Activated gamma-delta T cell (primary cell): Measurements from ENCODE around the gene MRM3.
"Not testable (repeated sequence)": the region's sequence is repeated elsewhere in the genome, so short reads cannot be mapped to it uniquely, and the experiment has no call there.

Experiments
- DNase-seq: peaks from one replicate; lab custom pipeline; 2025; lab: John Stamatoyannopoulos, UW

MRM3 gene

DNA sequence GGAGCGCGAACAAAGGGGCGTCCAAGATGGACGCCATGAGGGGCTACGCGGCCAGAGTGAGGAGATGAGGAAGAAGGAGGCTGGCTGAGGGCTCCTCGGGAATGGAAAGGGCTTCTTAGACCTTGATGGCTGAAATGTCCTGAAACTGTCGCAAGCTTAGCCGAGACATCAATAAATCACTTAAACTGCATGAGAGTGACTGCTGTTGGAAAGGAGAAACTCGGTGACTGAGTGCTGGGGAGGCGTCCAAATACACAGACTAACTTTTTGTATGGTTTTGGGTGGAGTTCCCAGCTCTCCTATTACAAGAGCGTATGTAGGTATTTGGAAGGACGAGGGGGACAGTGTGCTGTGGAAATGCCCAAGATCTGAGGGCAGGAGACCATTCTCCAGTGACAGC lies 28.7 kb upstream of the MRM3 start:
- no peak for DNase-seq

DNA sequence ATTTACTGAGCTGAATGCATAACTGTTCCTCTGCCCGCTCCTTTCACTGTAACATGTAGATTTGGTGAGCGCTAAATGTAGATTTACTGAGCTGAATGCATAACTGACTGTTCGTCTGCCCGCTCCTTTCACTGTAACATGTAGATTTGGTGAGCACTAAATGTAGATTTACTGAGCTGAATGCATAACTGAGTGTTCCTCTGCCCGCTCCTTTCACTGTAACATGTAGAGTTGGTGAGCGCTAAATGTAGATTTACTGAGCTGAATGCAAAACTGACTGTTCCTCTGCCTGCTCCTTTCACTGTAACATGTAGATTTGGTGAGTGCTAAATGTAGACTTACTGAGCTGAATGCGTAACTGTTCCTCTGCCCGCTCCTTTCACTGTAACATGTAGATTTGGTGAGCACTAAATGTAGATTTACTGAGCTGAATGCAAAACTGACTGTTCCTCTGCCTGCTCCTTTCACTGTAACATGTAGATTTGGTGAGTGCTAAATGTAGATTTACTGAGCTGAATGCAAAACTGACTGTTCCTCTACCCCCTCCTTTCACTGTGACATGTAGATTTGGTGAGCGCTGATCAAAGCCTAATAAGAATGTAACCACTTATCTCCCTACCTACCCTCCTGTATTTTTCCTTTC lies 26.7 kb upstream of the MRM3 start:
- not testable (repeated sequence) for DNase-seq

DNA sequence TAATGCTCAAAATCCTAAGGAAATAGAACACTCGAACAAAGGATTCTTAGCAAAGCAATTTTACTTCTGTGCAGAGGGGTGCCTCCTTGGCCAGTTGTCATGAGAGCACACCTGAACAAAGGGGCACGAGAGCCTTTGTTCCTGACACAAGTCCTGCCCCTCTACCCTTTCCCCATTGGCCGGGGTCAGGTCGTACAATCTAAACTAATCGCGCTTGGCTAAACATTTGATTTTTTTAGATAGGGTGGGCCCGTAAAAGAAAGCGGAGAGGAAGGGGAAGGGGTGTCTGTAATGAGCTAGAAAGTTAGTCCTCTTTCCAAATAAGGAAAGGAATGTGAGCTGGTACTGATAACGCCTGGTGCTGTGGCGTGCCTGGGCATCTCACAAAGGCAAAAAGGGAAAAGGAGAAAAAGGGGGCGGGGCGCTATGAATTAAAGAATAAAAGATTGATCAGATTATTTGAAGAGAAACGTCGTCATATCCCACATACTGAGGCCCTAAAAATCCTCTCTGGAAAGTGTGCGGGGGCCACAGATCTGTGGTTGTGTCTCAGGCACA lies 26.1 kb upstream of the MRM3 start:
- DNase-seq = not testable (repeated sequence)

DNA sequence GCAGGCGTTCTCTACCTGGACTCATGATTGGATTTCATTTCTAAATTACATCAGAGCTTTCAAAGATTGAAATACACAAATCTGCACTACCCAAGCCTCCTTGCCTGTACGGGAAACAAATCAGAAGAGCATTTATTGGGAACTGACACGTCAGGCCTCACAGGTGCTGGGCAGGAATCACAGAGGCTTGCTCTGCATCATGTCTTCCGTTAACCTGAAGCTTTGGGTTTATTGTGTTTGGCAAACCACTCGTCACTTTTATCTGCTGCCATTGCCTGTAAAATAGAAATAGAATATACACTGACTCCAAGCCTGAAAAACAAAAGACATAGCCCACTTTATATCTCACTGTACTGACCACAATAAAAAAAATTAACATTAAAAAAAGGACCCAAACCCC lies 22.2 kb upstream of the MRM3 start:
- no peak for DNase-seq

DNA sequence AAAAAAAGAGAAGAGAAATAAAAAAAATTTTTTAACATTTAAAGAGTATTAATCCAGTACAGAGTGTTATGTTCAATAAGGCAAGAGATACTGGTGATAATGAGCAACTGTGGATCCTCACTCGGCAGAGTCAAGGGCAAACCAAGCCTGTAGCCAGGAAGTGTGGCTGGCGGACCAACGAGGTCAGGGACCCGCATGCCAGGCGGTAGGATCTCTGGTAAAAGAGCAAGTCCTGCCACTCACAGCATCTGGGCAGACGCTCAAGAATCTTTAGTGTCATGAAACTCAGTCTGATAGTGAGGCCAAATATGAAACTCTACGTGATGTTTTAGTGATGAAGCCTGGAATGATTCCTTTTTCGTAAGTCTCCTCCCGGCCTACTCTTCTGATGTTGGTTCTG lies 21.8 kb upstream of the MRM3 start:
- no peak for DNase-seq

DNA sequence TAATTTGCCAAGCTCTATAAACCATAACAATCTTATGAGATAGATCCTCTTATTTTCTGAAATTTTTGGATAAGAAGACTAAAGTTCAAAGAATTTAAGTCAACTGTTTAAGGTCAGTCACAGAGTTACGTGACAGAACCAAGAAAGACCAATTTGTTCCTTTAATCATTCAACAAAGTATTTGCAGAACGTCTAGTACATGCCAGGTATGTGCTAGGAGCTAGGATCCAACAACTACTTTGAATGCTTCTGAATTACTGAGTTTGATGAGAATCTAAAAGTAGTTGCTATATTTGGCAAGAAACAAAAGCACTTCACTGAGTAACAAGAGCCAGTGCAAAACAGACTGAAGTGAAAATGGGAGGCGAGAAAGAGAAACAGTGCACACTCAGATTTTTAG lies 15.1 kb upstream of the MRM3 start:
- DNase-seq = no peak

DNA sequence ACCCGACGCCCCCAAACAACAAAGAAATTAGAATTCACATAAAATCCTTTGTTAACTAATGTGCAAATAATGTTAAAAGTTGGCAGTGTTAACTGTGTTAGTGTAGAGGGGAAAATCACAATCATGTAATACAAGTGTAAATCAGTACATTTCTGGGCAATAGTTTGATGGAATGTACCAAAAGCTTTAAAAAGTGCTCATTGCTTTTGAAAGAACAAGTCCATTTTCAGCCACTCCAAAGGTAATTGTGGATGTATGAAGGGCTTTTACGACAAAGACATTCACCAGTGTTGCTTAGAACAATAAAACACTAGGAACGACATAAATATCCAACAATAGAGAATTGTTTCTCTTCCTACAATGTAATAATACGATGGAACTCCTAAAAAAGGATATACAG lies 9.1 kb upstream of the MRM3 start:
- no peak for DNase-seq

DNA sequence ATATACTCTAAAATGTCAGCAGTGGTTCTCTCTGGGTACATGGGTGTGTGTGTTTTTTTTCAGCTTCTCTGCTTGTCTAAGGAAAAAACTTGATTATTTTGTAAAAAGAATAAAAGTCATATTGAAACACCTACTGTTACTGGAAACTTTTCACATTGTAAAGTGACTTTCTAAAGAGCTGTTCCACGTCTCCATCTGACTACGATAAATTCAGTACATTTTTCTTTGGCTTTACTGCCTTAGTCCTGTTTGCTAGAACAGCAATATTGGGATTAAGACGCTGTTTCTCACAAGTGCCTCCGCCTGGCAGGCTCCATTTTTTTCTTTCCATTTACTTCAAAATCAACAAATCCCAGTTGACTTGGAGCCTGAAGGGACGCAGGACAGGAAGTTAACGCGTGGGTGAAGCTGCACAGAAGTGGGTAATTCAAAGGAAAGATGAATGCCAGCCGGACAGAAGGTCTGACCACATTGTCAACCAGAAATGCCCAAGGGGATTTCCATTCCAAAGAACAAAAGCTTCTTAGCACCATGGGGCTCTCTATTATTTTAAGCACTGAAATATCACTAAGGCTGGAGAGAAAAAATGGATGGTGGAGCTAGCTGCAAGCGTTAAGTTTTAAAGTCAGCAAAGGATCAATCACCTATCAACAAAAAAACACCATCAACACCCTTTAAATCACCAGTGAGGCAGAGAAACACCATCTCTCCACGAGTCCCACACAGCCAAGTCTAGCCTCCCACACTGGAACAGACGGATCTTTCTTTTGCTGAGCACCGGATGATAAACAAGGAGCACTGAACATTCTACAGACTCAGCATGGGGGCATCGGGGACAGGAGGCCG lies 8.5 kb upstream of the MRM3 start:
- no peak for DNase-seq

DNA sequence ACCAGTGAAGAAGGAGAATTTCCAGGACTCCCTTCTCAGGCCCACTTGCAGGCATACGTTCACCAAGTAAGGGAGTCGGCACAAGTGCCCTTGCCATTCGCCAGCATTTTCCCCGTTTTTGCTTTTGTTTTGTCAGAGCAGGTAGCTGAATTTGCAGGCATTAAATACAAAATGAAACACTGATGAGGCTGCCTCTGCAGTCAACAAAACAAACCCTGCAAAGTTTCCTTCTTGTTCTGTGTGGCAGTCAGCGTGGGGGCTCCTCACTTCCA lies 7.9 kb upstream of the MRM3 start:
- no peak for DNase-seq

DNA sequence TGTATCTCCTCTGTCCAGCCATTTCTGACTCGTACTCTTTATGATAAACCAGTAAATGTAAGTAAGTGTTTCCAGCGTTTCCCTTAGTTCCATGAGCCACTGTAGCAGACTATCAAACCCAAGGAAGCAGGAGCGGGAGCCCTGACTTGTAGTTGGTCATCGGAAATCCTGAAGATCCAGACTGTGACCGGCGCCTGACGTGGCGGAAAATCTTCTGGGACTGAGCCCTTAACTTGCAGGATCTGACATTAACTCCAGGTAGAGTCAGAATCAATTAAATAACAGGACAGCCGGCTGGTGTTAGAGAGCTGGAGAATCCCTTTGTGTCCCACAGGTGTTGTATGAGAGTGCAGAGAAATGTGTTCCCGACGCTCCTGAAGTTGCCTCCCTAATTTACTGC lies 4.1 kb upstream of the MRM3 start:
- DNase-seq = no peak

DNA sequence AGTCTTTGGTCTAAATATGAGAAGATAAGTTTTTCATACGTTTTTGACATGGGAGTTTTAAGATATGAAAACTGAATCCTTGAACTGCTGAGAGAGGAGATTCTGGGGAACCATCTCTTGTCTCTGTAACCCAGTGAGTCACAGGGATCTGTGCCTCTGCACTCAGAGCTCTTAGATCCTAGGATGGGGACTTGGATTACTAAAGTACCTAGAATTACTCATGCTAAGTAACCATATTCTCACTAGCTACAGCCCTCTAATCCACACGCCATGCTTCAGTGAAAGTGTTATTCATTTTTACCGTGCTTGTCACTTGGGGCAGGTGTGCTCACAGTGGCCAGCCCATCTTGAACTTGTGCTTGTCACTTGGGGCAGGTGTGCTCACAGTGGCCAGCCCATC lies 2.0 kb downstream of the MRM3 start:
- no peak for DNase-seq

DNA sequence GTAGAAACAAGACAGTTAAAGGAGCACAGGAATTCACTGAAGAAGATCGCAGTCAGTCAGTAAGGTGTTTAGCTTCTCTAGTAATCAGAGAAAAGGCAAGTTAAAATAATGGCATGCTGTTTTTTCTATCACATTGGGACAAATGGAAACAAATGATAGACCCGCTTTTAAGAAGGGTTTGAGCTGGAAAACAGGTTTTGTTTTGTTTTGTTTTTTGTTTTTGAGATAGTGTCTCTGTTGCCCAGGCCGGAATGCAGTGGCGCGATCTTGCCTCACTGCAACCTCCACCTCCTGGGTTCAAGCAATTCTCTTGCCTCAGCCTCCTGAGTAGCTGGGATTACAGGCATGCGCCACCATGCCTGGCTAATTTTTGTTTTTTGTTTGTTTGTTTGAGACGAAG lies 3.7 kb downstream of the MRM3 start:
- not testable (repeated sequence) for DNase-seq

DNA sequence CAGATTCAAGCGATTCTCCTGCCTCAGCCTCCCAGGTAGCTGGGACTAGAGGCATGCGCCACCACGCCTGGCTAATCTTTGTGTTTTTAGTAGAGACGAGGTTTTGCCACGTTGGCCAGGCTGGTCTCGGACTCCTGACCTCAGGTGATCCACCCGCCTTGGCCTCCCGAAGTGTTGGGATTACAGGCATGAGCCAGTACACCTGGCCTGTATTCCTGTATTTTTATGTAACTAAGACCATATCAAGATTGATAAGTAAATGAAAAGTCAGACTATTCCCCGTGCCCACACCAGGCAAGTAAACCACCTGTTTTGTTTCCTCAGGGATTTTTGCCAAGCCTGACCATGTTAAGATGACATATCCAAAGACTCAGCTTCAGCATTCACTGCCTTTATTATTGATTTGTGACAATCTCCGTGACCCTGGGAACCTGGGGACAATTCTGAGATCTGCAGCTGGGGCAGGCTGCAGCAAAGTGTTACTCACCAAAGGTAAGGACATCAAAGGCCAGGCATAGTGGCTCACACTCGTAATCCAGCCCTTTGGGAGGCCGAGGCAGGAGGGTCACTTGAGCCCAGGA lies 5.6 kb downstream of the MRM3 start:
- no peak for DNase-seq

DNA sequence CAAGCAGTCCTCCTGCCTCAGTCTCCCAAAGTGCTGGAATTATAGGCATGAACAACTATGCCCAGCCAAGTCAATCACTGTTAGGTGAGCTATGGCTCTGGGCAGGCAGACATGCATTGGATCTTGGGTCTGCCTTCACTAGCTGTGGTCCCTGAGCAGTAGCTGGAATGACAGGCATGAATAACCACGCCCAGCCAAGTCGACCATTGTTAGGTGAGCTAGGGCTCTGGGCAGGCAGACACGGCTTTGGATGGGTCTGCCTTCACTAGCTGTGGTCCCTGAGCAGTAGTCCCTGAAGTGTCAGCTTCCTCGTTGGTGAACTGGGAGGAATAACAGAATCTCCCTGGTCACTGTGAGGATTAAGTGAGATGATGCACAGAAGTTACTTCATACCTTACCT lies 6.4 kb downstream of the MRM3 start:
- DNase-seq = no peak

DNA sequence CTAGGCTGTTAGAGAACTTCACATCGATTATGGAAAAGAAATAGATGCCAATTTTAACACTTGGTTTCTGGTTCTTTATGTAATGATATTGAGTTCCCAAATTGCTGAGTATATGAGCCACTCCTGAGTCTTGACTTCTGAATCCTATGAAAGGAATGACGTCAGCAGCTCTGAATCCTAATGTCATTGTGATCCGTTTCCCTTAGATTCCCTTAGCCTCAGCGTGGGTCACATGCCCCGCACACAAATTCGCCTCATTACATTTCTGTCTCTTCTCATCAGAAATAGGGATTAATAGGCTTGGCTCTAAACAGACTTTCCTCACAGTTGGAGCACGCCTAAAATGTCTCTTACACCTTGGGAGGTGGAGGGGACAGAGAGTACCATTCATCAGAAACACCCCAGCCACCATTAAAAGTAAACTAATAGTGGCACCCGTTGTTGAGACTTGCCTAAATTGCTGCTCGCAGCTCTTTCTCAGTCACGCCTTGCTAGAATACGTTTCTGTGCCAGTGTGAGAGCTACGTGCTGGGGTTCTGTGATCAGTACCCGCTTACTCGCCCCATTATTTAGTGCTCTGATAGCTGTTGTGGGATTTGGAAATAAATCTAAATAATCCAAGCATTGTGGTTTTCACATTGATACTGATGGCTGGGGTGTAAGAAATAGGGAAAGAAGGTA lies 7.1 kb downstream of the MRM3 start:
- DNase-seq = no peak

DNA sequence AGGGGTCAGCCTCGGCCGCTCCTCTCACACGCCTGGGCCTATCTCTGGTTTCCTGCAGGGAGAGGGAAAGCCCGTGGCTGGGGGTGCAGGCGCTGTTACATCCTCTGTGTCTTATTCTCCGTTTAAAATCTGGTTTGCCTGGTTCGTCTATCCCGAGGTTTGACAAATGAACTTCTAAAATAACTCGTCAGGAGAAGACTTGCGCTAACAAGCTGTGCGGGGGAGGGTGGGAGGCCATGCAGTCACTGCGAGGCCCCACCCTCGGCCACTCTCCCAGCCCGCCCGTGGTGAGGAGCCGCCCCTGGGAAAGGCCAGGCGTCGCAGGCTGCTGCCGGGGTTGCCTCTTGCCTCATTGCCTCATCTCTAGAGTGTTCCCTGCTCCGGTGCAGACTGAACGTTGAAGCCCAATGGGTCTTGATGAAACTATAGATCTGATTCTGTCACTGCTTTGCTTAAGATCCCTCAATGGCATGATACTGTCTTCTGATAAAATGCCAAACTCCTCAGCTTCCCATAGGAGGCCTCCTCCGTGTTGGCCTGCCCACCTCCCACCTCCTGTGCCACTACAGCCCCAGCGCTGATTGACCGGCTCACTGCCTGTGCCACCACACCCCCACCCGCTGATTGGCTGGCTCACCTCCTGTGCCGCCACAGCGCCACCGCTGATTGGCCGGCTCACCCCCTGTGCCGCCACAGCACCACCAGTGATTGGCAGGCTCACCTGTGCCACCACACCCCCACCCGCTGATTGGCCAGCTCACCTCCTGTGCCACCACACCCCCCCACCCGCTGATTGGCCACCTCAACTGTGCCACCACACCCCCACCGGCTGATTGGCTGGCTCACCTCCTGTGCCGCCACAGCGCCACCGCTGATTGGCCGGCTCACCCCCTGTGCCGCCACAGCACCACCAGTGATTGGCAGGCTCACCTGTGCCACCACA lies 8.0 kb downstream of the MRM3 start:
- DNase-seq = not testable (repeated sequence)

DNA sequence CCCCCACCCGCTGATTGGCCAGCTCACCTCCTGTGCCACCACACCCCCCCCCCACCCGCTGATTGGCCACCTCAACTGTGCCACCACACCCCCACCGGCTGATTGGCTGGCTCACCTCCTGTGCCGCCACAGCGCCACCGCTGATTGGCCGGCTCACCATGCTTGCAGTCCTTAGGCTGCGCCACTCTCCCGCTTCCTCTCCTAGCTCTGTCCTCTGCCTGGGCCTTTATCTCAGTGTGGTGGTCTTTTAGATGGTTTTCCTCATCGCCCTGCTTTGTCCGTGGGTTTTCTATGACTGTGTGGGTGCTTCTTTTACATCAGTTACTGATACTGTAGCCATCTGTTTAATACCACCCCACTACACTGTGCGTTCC lies 8.7 kb downstream of the MRM3 start:
- not testable (repeated sequence) for DNase-seq

DNA sequence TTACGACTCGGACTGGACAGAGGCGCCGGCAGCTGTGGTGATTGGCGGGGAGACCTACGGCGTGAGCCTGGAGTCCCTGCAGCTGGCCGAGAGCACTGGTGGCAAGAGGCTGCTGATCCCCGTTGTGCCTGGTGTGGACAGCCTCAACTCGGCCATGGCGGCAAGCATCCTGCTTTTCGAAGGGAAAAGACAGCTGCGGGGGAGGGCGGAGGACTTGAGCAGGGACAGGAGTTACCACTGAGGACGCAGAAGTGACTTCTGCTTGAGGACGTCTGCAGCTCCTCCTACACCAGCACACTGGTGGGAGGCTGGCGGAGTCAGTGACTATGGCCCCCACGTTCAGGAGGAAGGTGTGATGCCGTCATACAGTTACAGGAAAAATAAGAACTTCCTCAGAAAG lies 9.7 kb downstream of the MRM3 start:
- DNase-seq = no peak

DNA sequence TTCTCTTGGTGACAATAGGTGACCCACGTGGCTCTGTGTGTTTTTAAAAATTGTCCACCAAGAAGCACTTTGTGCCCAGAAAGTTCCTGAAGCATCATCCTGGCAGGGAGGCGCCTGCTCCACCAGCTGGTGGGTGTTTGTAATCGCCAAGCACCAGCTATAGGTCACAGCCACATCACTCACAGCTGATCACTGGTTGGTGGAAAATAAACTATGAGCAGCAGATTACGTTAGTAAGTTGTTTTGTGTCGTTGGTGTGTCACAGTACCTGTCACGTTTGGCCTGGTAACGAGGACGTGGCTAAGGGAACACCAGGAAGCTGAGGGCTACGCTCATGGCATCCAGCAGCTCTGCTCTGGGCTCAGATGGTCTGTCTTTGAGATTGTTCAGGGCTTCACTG lies 10.1 kb downstream of the MRM3 start:
- DNase-seq = no peak

DNA sequence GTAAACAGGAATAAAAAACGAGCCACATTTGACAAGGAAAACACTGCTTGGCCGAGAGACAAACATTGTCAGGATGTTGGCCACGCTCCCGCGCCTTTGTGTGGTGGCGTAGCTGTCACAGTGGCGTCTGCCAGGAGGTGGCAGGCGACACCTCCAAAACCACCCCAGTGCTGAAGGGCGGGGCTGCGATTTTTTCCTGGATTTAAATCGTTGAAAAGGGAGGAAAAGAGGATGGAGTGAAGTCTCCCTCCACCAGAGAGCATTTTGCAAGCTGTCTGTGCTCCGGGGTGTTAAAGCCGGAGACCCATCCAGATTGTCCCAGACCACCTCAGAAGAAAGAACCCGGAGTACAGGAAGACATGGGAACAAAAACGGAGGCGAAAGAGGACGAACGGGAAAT lies 12.7 kb downstream of the MRM3 start:
- no peak for DNase-seq

DNA sequence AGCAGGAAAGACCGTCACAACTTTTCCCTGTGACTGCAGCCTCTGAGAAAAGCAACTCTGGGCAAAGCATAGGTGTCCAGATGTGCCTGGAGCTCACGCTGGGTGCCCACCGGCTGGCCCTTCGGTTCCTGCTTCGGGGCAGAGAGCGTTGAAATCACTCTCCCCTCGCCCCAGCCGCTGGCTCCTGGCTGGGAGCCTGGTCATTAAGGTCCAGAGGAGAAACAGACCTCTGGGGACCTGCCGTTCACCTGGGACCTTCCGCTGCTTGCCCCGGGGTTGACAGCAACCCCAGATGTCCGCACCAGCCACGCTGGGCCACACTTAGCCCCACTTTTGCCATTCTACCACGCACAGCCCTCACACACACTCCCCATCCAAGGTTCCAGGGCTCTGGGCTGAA lies 13.1 kb downstream of the MRM3 start:
- no peak for DNase-seq

DNA sequence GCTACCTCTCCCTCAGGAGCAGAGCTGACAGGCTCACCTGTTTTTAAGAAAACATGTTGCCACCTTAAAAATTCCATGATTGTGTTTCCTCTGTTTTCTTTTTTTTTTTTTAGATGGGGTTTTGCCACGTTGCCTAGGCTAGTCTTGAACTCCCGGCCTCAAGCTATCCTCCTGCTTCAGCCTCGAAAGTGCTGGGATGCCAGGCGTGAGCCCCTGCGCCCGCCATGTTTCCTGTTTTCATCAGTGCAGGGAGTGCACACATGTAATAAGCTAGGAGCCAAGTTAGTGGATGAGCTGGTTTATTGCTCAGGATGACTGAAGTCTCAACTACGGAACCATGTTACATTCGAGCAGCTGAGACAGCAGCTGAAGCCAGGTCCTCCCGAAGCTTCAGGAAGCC lies 13.6 kb downstream of the MRM3 start:
- DNase-seq = no peak
